SK-N-MC (cell line): ENCODE results near the gene NFATC1.
"Not testable (repeated sequence)": the region's sequence is repeated elsewhere in the genome, so short reads cannot be mapped to it uniquely, and the experiment has no call there.

Experiments used
- DNase-seq: peaks from one replicate; pipeline ENCODE4 v3.0.0-alpha.2; 2011; ENCODE audit warnings: low read depth, low spot score
- H3K27ac ChIP-seq: fragments of 200-600 bp; sonication (generic); 2 replicates; pipeline ENCODE4 v1.5.1; 2016; ENCODE audit warnings: mixed run types
- H3K36me3 ChIP-seq: fragments of 200-600 bp; sonication (generic); 2 replicates; pipeline ENCODE4 v1.6.1; 2017; ENCODE audit warnings: antibody characterized with exemption, low read length, mixed read lengths; ENCODE audit not compliant: insufficient read depth
- H3K4me3 ChIP-seq: fragments of 200-600 bp; sonication (generic); 2 replicates; pipeline ENCODE4 v1.5.1; 2016
- H3K9ac ChIP-seq: fragments of 200-600 bp; sonication (generic); 2 replicates; pipeline ENCODE4 v1.8.0; 2017; ENCODE audit warnings: mixed run types, mixed read lengths; ENCODE audit not compliant: insufficient read length
- H3K9me3 ChIP-seq: fragments of 200-600 bp; sonication (generic); 2 replicates; pipeline ENCODE4 v1.6.1; 2017; ENCODE audit warnings: low read depth, mild to moderate bottlenecking, antibody characterized with exemption, low read length, moderate library complexity, mixed read lengths
- EZH2 ChIP-seq: fragments of 200-600 bp; sonication (generic); IDR thresholded peaks from one replicate; pipeline ENCODE4 v1.6.1; 2017; ENCODE audit warnings: antibody characterized with exemption
- FOXP2 ChIP-seq: optimal IDR thresholded peaks from 2 replicates; pipeline ENCODE3; 2011; ENCODE audit warnings: mild to moderate bottlenecking, moderate library complexity; ENCODE audit not compliant: insufficient read depth; ENCODE audit errors: extremely low read length, control extremely low read depth
- POLR2AphosphoS5 ChIP-seq: IDR thresholded peaks from 2 replicates; pipeline ENCODE4 v1.6.1; 2012; ENCODE audit warnings: mild to moderate bottlenecking, low read depth, low read length, borderline replicate concordance

Gene NFATC1

GRCh38 chr18:79372991-79373390 is 22.7 kb upstream of the NFATC1 start:
- no peak overlapping the region for H3K9ac ChIP-seq
- H3K9me3 ChIP-seq: no peaks in the 10 kb centered on the region
- no peaks in the 10 kb centered on the region for H3K36me3 ChIP-seq
- no peak for TF ChIP-seq POLR2AphosphoS5
- no peak for TF ChIP-seq EZH2
- TF ChIP-seq FOXP2: no peak
- no peak overlapping the region for H3K27ac ChIP-seq
- no peak overlapping the region for H3K4me3 ChIP-seq
- DNase-seq: no peak

- no peak overlapping the region for H3K9ac ChIP-seq
- DNase-seq: no peak
- H3K36me3 ChIP-seq: no peaks in the 10 kb centered on the region
- H3K9me3 ChIP-seq: no peaks in the 10 kb centered on the region
- no peak overlapping the region for H3K4me3 ChIP-seq
- no peak for TF ChIP-seq POLR2AphosphoS5
- no peak for TF ChIP-seq FOXP2
- TF ChIP-seq EZH2: no peak
- H3K27ac ChIP-seq: no peak overlapping the region
These were observed 22.0 kb upstream of the NFATC1 start for GRCh38 chr18:79373736-79374135.

GRCh38 chr18:79374408-79375171 is 21.1 kb upstream of the NFATC1 start:
- Histone ChIP-seq H3K9ac (no peak overlapping the region), H3K4me3 (no peak overlapping the region), H3K36me3 (no peaks in the 10 kb centered on the region), H3K9me3 (no peaks in the 10 kb centered on the region), H3K27ac (no peak overlapping the region)
- TF ChIP-seq EZH2 (no peak), FOXP2 (no peak), POLR2AphosphoS5 (no peak)
- DNase-seq: no peak

- no peak overlapping the region for H3K9ac ChIP-seq
- no peak for DNase-seq
- no peak for TF ChIP-seq EZH2
- TF ChIP-seq POLR2AphosphoS5: no peak
- TF ChIP-seq FOXP2: no peak
- no peaks in the 10 kb centered on the region for H3K36me3 ChIP-seq
- H3K27ac ChIP-seq: no peak overlapping the region
- H3K4me3 ChIP-seq: no peak overlapping the region
- no peaks in the 10 kb centered on the region for H3K9me3 ChIP-seq
These were observed 20.1 kb upstream of the NFATC1 start for GRCh38 chr18:79375441-79376154.

- H3K9me3 ChIP-seq, H3K36me3 ChIP-seq, DNase-seq, H3K9ac ChIP-seq, H3K27ac ChIP-seq, H3K4me3 ChIP-seq: not testable (repeated sequence)
These were observed 19.1 kb upstream of the NFATC1 start for GRCh38 chr18:79376661-79377060.

- H3K4me3 ChIP-seq: no peak overlapping the region
- DNase-seq: no peak
- no peak for TF ChIP-seq FOXP2
- TF ChIP-seq POLR2AphosphoS5: no peak
- no peak for TF ChIP-seq EZH2
- H3K9me3 ChIP-seq: no peaks in the 10 kb centered on the region
- H3K36me3 ChIP-seq: no peaks in the 10 kb centered on the region
- H3K9ac ChIP-seq: no peak overlapping the region
- H3K27ac ChIP-seq: no peak overlapping the region
These were observed 18.4 kb upstream of the NFATC1 start for GRCh38 chr18:79377187-79377891.

GRCh38 chr18:79378536-79379250 is 17.0 kb upstream of the NFATC1 start:
- no peak overlapping the region for H3K4me3 ChIP-seq
- H3K9me3 ChIP-seq: no peaks in the 10 kb centered on the region
- no peak overlapping the region for H3K9ac ChIP-seq
- H3K36me3 ChIP-seq: no peaks in the 10 kb centered on the region
- no peak for TF ChIP-seq POLR2AphosphoS5
- H3K27ac ChIP-seq: no peak overlapping the region
- no peak for DNase-seq

GRCh38 chr18:79379251-79379905 is 16.4 kb upstream of the NFATC1 start:
- Histone ChIP-seq H3K36me3 (no peaks in the 10 kb centered on the region), H3K9ac (no peak overlapping the region), H3K4me3 (no peak overlapping the region), H3K27ac (no peak overlapping the region), H3K9me3 (no peaks in the 10 kb centered on the region)
- DNase-seq: no peak
- TF ChIP-seq POLR2AphosphoS5 (no peak), FOXP2 (no peak), EZH2 (no peak)
